VCaP (cell line): ENCODE measurements around the gene AATK.

Experiments used
- H3K27ac ChIP-seq: fragments of 450-650 bp; 2 replicates; pipeline ENCODE4 v1.5.1; 2017
- CTCF ChIP-seq: fragments of 450-650 bp; conservative IDR thresholded peaks from 2 replicates; pipeline ENCODE4 v1.5.1; 2017; ENCODE audit warnings: mild to moderate bottlenecking, moderate library complexity

The AATK gene

GRCh38 chr17:81131486-81132196 is 34.4 kb downstream of the AATK start:
- no peak overlapping the region for H3K27ac ChIP-seq
- no peak for TF ChIP-seq CTCF

- H3K27ac ChIP-seq: no peak overlapping the region
- no peak for TF ChIP-seq CTCF
Measured at GRCh38 chr17:81130385-81131361, 35.3 kb downstream of the AATK start.

- no peak for TF ChIP-seq CTCF
- no peak overlapping the region for H3K27ac ChIP-seq
Measured at GRCh38 chr17:81129711-81130367, 36.2 kb downstream of the AATK start.

- H3K27ac ChIP-seq: no peak overlapping the region
- no peak for TF ChIP-seq CTCF
Measured at GRCh38 chr17:81129289-81129688, 36.7 kb downstream of the AATK start.

GRCh38 chr17:81128774-81129173 is 37.2 kb downstream of the AATK start:
- TF ChIP-seq CTCF: no peak
- no peak overlapping the region for H3K27ac ChIP-seq

GRCh38 chr17:81128338-81128737 is 37.7 kb downstream of the AATK start:
- TF ChIP-seq CTCF: no peak

More at GRCh38 chr17:81128338-81128737, 37.7 kb downstream of the AATK start:
- H3K27ac ChIP-seq: no peak overlapping the region
